Activated naive CD8-positive, alpha-beta T cell treated with anti-CD3 and anti-CD28 coated beads for 36 hours (primary cell): Measurements from ENCODE around the gene MYH6. TPM values are rescaled to one million over a fixed set of nuclear protein-coding genes. Genes with fewer than 3 reads are reported as not detected.
A peak's percentile ranks its signal among the peaks of the same experiment; 100 is the strongest.
"Not testable (repeated sequence)": the region's sequence is repeated elsewhere in the genome, so short reads cannot be mapped to it uniquely, and the experiment has no call there.

Source experiments
- DNase-seq: peaks from one replicate; pipeline ENCODE4 v3.0.0; 2021
- H3K27ac Mint-ChIP-seq: one replicate; pipeline ENCODE4 v1.8.0; 2022; ENCODE audit warnings: mild to moderate bottlenecking, moderate library complexity, mixed read lengths
- H3K27me3 Mint-ChIP-seq: one replicate; pipeline ENCODE4 v1.8.0; 2022; ENCODE audit warnings: mild to moderate bottlenecking, mixed read lengths
- H3K36me3 Mint-ChIP-seq: one replicate; pipeline ENCODE4 v1.8.0; 2021; ENCODE audit warnings: mild to moderate bottlenecking, mixed read lengths
- H3K4me1 Mint-ChIP-seq: one replicate; pipeline ENCODE4 v1.8.0; 2021; ENCODE audit warnings: mixed read lengths
- H3K4me3 Mint-ChIP-seq: one replicate; pipeline ENCODE4 v1.8.0; 2022; ENCODE audit warnings: mild to moderate bottlenecking, moderate library complexity, mixed read lengths
- H3K9me3 Mint-ChIP-seq: one replicate; pipeline ENCODE4 v1.8.0; 2022; ENCODE audit warnings: mixed read lengths
- total RNA-seq, 2 experiments: library from RNA; stranded (reverse); gene quantifications; one replicate each; pipeline ENCODE4 v1.2.3, GENCODE V29; 2021

MYH6 gene
- total RNA-seq, 2 experiments from 2014 or later, result not detected

- H3K36me3 Mint-ChIP-seq, result no peaks in the 10 kb centered on the region
- H3K27me3 Mint-ChIP-seq, result no peaks in the 10 kb centered on the region
- H3K4me3 Mint-ChIP-seq, result no peak overlapping the region
- H3K4me1 Mint-ChIP-seq, result no peaks in the 10 kb centered on the region
- H3K27ac Mint-ChIP-seq, result no peak overlapping the region
- no peak for DNase-seq
- H3K9me3 Mint-ChIP-seq, result no peaks in the 10 kb centered on the region
These were observed 20.8 kb upstream of the MYH6 start for GRCh38 chr14:23428686-23429495.

GRCh38 chr14:23425798-23426197 is 17.7 kb upstream of the MYH6 start:
- not testable (repeated sequence) for H3K27ac Mint-ChIP-seq, H3K9me3 Mint-ChIP-seq, DNase-seq, H3K27me3 Mint-ChIP-seq, H3K36me3 Mint-ChIP-seq, H3K4me3 Mint-ChIP-seq
- H3K4me1 Mint-ChIP-seq, result peaks cover 11% of the 10 kb centered on the region

GRCh38 chr14:23425169-23425568 is 17.1 kb upstream of the MYH6 start:
- H3K9me3 Mint-ChIP-seq, result no peaks in the 10 kb centered on the region
- no peaks in the 10 kb centered on the region for H3K27me3 Mint-ChIP-seq
- DNase-seq, result no peak
- H3K4me3 Mint-ChIP-seq, result no peak overlapping the region
- H3K4me1 Mint-ChIP-seq, result peaks cover 11% of the 10 kb centered on the region
- H3K36me3 Mint-ChIP-seq, result no peaks in the 10 kb centered on the region
- no peak overlapping the region for H3K27ac Mint-ChIP-seq

GRCh38 chr14:23423657-23424056 is 15.6 kb upstream of the MYH6 start:
- no peaks in the 10 kb centered on the region for H3K27me3 Mint-ChIP-seq
- H3K9me3 Mint-ChIP-seq, result no peaks in the 10 kb centered on the region
- H3K4me3 Mint-ChIP-seq, result no peak overlapping the region
- H3K4me1 Mint-ChIP-seq, result peaks cover 11% of the 10 kb centered on the region
- no peaks in the 10 kb centered on the region for H3K36me3 Mint-ChIP-seq
- no peak for DNase-seq
- no peak overlapping the region for H3K27ac Mint-ChIP-seq

- DNase-seq, result peak; percentile 41
These were observed 13.5 kb upstream of the MYH6 start for GRCh38 chr14:23421594-23421993.

GRCh38 chr14:23419646-23420045 is 11.6 kb upstream of the MYH6 start:
- H3K4me3 Mint-ChIP-seq, DNase-seq, H3K36me3 Mint-ChIP-seq, H3K27me3 Mint-ChIP-seq, H3K9me3 Mint-ChIP-seq, H3K27ac Mint-ChIP-seq: not testable (repeated sequence)
- peaks cover 11% of the 10 kb centered on the region for H3K4me1 Mint-ChIP-seq

More at GRCh38 chr14:23421594-23421993, 13.5 kb upstream of the MYH6 start:
- peaks cover 11% of the 10 kb centered on the region for H3K4me1 Mint-ChIP-seq
- no peak overlapping the region for H3K4me3 Mint-ChIP-seq
- H3K27ac Mint-ChIP-seq, result peak overlapping the region; percentile 58
- peaks cover 4% of the 10 kb centered on the region for H3K27me3 Mint-ChIP-seq
- no peaks in the 10 kb centered on the region for H3K9me3 Mint-ChIP-seq
- no peaks in the 10 kb centered on the region for H3K36me3 Mint-ChIP-seq

GRCh38 chr14:23418021-23418420 is 9.9 kb upstream of the MYH6 start:
- Mint-ChIP-seq H3K4me3 (no peak overlapping the region), H3K36me3 (no peaks in the 10 kb centered on the region), H3K4me1 (peaks cover 11% of the 10 kb centered on the region), H3K27me3 (peaks cover 4% of the 10 kb centered on the region), H3K27ac (no peak overlapping the region), H3K9me3 (no peaks in the 10 kb centered on the region)
- no peak for DNase-seq

- not testable (repeated sequence) for H3K36me3 Mint-ChIP-seq, H3K9me3 Mint-ChIP-seq, H3K27me3 Mint-ChIP-seq, DNase-seq, H3K4me3 Mint-ChIP-seq, H3K27ac Mint-ChIP-seq
- peaks cover 11% of the 10 kb centered on the region for H3K4me1 Mint-ChIP-seq
These were observed 9.2 kb upstream of the MYH6 start for GRCh38 chr14:23417269-23417668.

- no peak for DNase-seq
- Mint-ChIP-seq H3K27me3 (peaks cover 8% of the 10 kb centered on the region), H3K4me3 (no peak overlapping the region), H3K36me3 (no peaks in the 10 kb centered on the region), H3K9me3 (no peaks in the 10 kb centered on the region), H3K27ac (no peak overlapping the region), H3K4me1 (peaks cover 9% of the 10 kb centered on the region)
These were observed 8.7 kb upstream of the MYH6 start for GRCh38 chr14:23416801-23417200.

GRCh38 chr14:23415821-23416778 is 8.0 kb upstream of the MYH6 start:
- no peak for DNase-seq
- H3K4me3 Mint-ChIP-seq, result no peak overlapping the region

GRCh38 chr14:23414906-23415820 is 7.1 kb upstream of the MYH6 start:
- H3K27me3 Mint-ChIP-seq, result peaks cover 8% of the 10 kb centered on the region
- no peak overlapping the region for H3K4me3 Mint-ChIP-seq
- no peak overlapping the region for H3K27ac Mint-ChIP-seq
- H3K4me1 Mint-ChIP-seq, result no peaks in the 10 kb centered on the region
- H3K36me3 Mint-ChIP-seq, result no peaks in the 10 kb centered on the region
- no peak for DNase-seq
- H3K9me3 Mint-ChIP-seq, result no peaks in the 10 kb centered on the region

More at GRCh38 chr14:23415821-23416778, 8.0 kb upstream of the MYH6 start:
- no peak overlapping the region for H3K27ac Mint-ChIP-seq
- H3K9me3 Mint-ChIP-seq, result no peaks in the 10 kb centered on the region
- H3K27me3 Mint-ChIP-seq, result peaks cover 8% of the 10 kb centered on the region
- peaks cover 3% of the 10 kb centered on the region for H3K4me1 Mint-ChIP-seq
- H3K36me3 Mint-ChIP-seq, result no peaks in the 10 kb centered on the region

- Mint-ChIP-seq H3K4me1 (no peaks in the 10 kb centered on the region), H3K27ac (no peak overlapping the region), H3K36me3 (no peaks in the 10 kb centered on the region)
These were observed 6.2 kb upstream of the MYH6 start for GRCh38 chr14:23414254-23414653.

GRCh38 chr14:23413681-23414080 is 5.6 kb upstream of the MYH6 start:
- Mint-ChIP-seq H3K4me1 (no peaks in the 10 kb centered on the region), H3K27ac (no peak overlapping the region), H3K4me3 (no peak overlapping the region), H3K9me3 (no peaks in the 10 kb centered on the region), H3K36me3 (no peaks in the 10 kb centered on the region), H3K27me3 (peaks cover 8% of the 10 kb centered on the region)
- DNase-seq, result no peak

More at GRCh38 chr14:23414254-23414653, 6.2 kb upstream of the MYH6 start:
- Mint-ChIP-seq H3K4me3 (no peak overlapping the region), H3K9me3 (no peaks in the 10 kb centered on the region), H3K27me3 (peaks cover 8% of the 10 kb centered on the region)
- DNase-seq, result no peak
